Endothelial cell of umbilical vein (primary cell): ENCODE results near the gene MYCL.

Experiments used
- EZH2 ChIP-seq: IDR thresholded peaks from 2 replicates; pipeline ENCODE4 v1.6.1; 2012; ENCODE audit warnings: borderline replicate concordance, low read depth, mild to moderate bottlenecking, moderate library complexity, low read length, inconsistent platforms; ENCODE audit not compliant: severe bottlenecking
- FOS ChIP-seq: IDR thresholded peaks from 2 replicates; pipeline ENCODE4 v1.6.1; 2011; ENCODE audit warnings: mild to moderate bottlenecking, low read length, moderate library complexity, borderline replicate concordance; ENCODE audit not compliant: insufficient read depth
- GATA2 ChIP-seq: IDR thresholded peaks from 2 replicates; pipeline ENCODE4 v1.7.0; 2011; ENCODE audit warnings: low read depth, mild to moderate bottlenecking, moderate library complexity, mixed read lengths, low read length; ENCODE audit not compliant: insufficient read length, insufficient read depth
- POLR2A ChIP-seq: IDR thresholded peaks from 2 replicates; pipeline ENCODE4 v1.6.1; 2012; ENCODE audit warnings: low read depth, mild to moderate bottlenecking, control low read depth, low read length
- POLR2AphosphoS5 ChIP-seq: IDR thresholded peaks from 2 replicates; pipeline ENCODE4 v1.6.1; 2012; ENCODE audit warnings: low read depth, mild to moderate bottlenecking, control low read depth, low read length, moderate library complexity; ENCODE audit not compliant: insufficient read depth
- TF ChIP-seq, protein P1 (sequence below), 2 donors: IDR thresholded peaks; 1 replicate in 1 of 2; 2 replicates in 1 of 2; pipeline ENCODE4 v1.5.1; 2011; ENCODE audit warnings: low read length in 2 of 2, mild to moderate bottlenecking in 2 of 2, moderate library complexity in 2 of 2, control low read depth in 1 of 2, inconsistent platforms in 1 of 2, low read depth in 1 of 2; ENCODE audit not compliant: insufficient read depth in 1 of 2; ENCODE audit errors: extremely low read depth in 1 of 2

- TF ChIP-seq, protein P1, sequence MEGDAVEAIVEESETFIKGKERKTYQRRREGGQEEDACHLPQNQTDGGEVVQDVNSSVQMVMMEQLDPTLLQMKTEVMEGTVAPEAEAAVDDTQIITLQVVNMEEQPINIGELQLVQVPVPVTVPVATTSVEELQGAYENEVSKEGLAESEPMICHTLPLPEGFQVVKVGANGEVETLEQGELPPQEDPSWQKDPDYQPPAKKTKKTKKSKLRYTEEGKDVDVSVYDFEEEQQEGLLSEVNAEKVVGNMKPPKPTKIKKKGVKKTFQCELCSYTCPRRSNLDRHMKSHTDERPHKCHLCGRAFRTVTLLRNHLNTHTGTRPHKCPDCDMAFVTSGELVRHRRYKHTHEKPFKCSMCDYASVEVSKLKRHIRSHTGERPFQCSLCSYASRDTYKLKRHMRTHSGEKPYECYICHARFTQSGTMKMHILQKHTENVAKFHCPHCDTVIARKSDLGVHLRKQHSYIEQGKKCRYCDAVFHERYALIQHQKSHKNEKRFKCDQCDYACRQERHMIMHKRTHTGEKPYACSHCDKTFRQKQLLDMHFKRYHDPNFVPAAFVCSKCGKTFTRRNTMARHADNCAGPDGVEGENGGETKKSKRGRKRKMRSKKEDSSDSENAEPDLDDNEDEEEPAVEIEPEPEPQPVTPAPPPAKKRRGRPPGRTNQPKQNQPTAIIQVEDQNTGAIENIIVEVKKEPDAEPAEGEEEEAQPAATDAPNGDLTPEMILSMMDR (IDR thresholded peaks at IDR 0.05; ENCODE audit: extremely low read depth in 1 of 2, insufficient read depth in 1 of 2, low read depth in 1 of 2, low read length in 2 of 2): no peak
- TF ChIP-seq EZH2: no peak
- no peak for TF ChIP-seq POLR2A
- TF ChIP-seq FOS: no peak
- TF ChIP-seq GATA2: no peak
- no peak for TF ChIP-seq POLR2AphosphoS5
Measured at GRCh38 chr1:39858315-39858714, 43.4 kb downstream of the MYCL start.
